T-helper 9 cell (primary cell): ENCODE measurements around the gene SDS.

Experiments
- DNase-seq: peaks from one replicate; pipeline ENCODE4 v3.0.0-alpha.2; 2020

Gene SDS

GRCh38 chr12:113424915-113425823, 21.5 kb upstream of the SDS start:
- peak; percentile 34 for DNase-seq

- no peak for DNase-seq
Measured at GRCh38 chr12:113424456-113424855, 20.8 kb upstream of the SDS start.

DNA sequence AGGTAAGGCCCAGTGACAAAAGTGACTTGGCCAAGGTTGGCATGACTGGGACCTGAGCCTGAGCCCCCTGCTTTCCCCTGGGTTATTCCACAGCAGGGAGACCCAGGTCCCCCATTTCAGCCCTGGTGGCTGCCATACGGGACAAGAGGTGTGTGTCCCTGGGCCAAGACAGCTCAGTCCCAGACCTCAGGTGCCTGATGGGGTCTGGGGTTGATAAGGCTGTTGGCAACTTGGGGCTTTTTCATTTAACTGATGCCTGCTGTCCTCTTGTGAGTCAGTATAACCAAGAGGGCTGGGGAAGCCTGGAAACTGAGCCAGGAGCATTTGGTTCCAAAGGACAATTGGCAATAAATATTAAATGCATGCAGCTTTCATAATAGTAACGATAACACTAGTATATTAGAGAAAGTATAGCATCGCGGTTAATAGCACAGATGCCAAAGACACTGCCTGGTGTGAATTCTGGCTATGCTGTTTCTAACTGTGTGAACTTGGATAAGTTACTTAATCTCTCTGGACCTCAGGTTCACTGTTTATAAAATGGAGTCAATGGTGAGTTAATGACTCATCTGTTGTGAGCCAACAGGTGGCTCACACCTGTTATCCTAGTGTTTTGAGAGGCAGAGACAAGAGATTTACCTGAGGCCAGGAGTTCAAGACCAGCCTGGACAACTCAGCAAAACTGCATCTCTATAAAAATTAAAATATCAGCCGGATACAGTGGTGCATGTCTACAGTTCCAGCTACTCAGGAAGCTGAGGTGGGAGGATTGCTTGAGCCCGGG, 19.4 kb upstream of the SDS start:
- no peak for DNase-seq

DNA sequence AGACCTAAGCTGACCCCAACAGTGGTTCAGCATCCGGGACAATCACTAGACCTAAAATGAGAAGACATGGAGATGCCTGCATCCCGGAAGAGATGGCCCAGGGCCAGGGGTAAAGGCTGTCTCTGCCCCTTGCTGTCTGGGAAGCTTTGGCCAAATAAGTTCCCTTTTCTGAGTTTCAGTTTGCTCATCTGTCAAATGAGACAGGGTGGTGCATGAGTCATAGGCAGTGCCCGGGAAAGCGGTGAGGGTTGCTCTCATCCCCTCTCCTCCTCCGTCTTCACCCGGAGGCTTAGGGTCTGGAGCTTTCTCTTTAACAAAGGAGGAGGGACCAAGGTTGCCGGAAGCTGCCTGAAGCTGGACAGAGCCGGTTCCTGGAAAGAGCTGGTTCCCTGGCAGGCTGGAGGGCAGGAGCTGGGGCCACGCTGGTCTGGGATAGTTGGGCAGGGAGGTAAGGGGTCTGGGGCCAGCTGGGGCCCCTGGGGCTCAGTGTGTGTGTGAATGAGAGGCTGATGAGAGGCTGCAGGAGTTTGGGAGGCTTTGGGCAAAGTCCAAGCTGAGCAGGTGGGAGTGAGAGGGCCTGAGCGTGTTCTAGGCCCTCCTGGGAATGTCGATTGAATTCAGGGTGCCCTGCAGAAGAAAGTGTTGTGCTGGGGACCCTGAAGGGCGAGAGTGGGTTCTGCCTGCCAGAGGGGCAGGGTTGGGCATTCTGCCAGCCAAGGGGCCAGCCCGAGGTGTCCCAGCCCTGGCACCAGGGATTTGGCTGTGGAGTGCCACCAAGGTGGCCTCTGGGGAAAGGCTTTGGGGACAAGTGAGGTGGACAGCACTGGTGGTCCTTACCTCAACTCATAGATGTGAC, 18.6 kb upstream of the SDS start, which contains the start of gene SDSL:
Gene SDSL (plus strand): TSS at position 351 of the 856 bp plus-strand sequence. CDS start 5,603 bp downstream, outside the sequence.
- DNase-seq, result no peak

DNA sequence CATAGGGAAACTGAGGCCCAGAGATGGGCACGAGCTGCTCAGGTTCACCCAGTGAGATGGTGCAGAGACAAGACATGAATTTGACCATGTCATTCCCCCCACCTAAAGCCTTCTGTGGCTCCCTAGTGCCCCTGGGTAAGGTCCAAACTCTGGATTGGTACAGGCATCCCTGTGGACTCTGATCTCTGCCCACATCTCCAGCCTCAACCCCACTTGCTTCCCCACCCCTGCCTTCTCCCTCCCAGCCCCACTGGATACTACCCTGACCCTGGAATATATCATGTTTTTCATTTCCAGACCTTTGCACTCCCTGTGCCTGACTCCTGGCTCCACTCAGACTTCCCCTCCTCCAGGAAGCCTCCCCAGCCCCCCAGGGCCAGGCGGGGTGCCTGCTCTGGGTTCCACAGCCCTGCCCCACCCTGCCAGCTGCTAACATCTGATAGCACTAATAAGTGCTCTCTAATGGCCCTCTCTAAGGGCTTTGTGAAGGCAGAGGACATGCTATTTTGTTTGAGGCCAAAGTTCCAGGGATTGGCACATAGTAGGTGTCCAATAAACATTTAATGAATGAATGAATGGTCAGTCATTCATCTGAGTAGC, 17.4 kb upstream of the SDS start:
- DNase-seq, result no peak

DNA sequence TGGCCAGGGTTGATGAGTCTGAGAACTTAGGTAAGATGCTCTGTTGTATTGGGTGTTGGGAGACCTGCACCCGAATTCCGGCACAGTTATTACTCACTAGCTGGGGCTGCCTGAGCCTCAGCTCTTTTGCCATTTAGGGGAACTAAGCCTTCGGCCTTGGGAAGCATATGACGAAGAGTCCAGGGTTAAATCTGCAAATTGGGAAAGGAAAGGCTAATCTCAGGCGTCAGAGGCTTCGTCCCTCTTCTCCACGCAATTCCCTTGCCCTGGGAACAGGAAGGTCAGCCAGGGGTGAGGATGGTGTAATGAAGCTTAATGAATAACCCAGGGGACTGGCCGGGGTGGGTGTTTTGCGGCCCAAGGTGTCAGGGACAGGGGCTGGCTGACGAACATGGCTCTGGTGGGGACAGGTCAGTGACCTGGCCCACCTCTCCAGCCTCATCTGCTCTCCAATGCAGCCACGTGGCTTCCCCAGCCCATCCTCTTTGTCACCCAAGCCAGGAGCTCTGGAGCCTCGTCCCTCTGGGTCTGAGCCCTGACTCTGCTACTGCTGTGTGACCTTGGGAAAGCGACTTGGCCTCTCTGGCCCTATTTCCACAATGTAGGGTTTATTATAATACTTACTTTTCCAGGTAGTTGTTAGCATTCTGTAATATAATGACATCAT, 14.7 kb upstream of the SDS start:
- no peak for DNase-seq

DNA sequence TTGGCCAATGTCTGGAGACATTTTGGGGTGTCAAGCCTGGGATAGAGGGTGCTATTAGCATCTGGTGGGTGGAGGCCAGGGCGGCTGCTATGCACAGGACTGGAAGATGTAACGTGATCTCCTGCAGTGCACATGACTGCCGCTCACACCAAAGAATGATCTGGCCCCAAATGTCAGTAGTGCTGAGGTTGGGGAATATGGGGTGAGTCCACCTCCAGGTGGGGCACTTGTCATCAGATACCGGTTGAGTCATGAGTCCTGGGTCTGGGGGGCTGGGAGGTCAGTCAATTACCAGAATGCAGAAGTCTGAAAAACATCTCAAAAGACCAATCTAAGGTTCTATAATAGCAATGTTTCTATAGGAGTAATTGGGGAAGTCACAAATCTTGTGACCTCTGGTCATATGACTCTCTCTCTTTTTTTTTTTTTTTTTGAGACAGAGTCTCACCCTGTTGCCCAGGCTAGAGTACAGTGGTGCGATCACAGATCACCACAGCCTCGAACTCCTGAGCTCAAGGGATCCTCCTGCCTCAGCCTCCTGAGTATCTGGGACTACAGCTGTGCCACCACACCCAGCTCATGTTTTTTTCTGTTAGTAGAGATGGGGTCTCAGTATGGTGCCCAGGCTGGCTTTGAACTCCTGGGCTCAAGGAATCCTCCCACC, 12.5 kb upstream of the SDS start:
- DNase-seq, result no peak

- no peak for DNase-seq
Measured at GRCh38 chr12:113414519-113415038, 10.9 kb upstream of the SDS start.

DNA sequence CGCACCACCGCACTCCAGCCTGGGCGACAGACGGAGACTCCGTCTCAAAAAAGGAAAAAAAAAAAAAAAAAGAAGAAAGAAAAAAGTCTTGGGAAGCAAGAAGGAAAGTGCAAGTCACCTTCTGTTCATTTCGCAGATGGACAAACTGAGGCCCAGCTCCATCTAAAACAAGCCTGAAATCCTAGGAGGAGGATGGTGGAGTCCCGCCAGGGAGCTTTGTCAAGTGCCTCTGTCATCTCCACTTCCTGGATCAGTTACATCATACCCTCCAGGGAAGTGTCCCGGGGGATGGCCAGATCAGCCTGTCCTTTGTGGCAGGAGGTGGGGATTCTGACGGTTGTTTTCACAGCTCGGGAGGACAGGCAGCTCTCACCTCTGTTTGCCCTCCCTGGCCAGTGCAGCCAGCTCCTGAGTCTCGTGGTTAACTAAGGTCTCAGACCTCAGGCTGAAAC, 9.8 kb upstream of the SDS start:
- no peak for DNase-seq

DNA sequence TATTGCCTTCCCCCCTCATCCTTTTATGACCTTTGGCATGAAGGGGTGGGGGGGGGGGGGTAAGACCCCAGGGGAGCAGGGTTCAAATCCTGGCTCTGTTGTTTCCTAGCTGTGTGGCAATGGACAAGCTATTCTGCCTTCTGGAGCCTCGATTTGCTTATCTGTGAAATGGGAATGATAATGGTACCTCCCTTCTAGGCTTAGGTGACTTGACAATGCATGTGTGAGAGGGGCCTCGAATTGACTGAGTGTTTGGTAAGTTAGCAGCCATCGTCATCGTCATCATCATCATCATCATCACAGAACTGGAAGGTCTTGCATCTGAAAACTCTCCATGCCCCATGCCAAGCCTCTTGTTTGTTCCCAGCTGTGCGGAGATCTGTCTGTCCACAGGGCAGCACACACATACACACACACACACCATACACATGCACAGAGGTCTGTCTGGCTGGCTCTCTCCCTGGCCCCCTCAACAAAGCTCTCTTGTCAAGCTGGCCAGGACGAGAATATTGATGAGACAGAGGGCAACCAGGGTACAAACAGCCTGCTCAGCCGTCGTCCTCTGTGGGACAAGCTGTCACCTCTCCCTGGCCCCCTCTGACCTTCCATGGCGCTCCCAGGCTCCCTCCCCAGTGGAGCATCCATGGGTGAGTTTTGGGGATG, 5.9 kb upstream of the SDS start:
- no peak for DNase-seq

- DNase-seq, result no peak
Measured at GRCh38 chr12:113408756-113409298, 5.1 kb upstream of the SDS start.

DNA sequence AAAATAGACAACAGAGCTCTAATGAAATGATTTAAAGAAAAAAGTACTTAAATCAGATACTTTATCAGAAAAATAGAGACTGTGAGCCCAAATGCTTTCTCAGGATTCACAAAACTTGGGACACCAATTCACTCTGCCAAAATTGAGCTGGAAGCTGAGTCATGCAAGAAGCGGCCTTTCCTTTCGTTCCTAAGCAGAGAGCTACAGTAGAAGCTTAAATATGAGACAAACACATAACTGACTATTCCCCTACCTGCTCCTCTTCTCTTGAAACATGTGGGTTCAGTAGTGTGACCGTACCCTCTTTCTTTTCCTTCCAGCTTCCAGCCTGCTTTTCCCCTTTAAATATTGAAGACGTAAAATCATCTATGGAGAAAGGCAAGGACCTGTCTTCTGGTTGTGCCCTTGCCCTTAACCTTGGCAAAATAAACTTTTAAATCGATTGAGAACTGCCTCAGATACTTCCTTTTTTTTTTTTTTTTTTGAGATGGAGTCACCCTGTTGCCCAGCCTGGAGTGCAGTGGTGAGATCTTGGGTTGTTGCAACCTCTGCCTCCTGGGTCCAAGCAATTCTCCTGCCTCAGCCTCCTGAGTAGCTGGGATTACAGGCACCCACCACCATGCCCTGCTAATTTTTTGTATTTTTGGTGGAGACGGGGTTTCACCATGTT, 4.4 kb upstream of the SDS start:
- no peak for DNase-seq

- DNase-seq, result no peak
Measured at GRCh38 chr12:113405694-113406093, 2.0 kb upstream of the SDS start.

- DNase-seq, result no peak
Measured at GRCh38 chr12:113402586-113403260, 964 bp downstream of the SDS start.

DNA sequence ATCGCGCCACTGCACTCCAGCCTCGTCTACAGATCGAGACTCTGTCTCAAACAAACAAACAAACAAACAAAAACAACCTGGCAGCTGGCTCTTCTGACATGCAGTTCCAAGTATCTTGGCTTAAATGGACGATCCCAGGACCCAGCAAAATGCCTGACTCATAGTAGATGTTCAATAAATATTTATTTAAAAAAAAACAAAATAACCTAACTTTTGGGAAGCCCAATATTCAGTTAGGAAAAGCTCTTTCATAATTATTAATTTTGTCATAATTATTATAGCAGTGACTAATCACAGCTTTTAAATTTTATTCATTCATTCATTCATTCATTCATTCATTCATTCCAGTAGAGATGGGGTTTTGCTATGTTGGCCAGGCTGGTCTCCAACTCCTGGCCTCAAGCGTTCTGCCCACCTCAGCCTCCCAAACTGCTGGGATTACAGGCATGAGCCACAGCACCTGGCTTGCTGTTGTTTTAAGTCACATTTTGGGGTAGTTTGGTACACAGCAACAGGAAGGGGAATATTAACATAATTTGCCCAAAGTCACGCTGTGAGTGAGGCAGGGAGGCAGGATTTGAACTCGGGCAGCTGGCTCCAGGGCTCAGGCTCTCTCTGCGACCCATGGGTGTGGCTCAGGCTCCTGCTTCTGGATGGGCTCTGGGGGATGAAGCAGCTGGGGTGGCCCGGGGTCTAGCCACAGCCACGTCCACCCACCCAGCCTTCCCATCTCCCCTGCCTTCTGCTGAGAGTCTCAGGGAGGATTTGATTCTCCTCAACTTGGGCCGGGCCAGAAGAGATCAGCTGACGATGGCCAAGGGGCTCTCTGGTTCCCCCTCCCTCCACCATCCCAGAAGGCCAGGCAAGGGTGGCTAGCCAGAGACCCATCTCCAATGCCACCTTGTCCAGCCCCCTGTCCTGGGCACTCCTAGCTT, 2.4 kb downstream of the SDS start:
- no peak for DNase-seq

DNA sequence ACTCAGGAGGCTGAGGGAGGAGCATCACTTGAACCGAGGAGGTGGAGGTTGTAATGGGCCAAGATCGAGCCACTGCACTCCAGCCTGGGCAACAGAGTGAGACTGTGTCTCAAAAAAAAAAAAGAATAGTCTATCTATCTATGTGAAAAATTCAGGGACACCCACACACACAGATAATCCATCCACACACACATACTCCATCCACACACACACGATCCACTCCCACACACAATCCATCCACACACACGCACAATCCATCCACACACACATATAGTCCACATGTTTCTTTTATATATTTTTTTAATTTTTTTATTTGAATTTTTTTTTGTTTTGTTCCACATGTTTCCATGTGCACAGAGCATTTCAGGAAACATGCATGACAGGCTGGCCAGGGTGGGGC, 3.3 kb downstream of the SDS start:
- DNase-seq, result no peak

DNA sequence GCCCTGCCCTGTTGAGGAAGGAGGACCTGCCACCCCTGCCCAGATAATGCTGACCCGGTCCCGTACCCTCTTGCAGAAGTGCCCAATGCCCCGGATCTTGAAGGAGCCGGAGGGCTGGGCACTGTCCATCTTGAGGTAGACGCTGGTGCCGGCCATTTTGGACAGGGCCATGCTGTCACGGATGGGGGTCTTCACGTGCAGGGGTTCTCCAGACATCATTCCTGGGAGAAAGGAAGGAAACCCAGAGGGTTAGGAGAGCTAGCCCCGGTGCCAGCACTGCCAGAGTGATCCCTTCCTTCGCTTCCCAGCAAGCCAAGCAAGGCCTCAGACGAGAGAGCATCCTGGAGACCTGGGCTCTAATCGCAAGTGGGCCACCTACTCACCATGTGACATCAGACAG, 4.2 kb downstream of the SDS start:
- no peak for DNase-seq
